CD4-positive, alpha-beta T cell treated with Interleukin-15 for 1 hour (primary cell): ENCODE results near the gene UBR1.

Source experiments
- DNase-seq: peaks from one replicate; pipeline ENCODE4 v3.0.0-alpha.2; 2020

The UBR1 gene

GRCh38 chr15:43105077-43105736 is 631 bp downstream of the UBR1 start:
- peak; percentile 23 for DNase-seq

GRCh38 chr15:43104426-43104825 is 1.4 kb downstream of the UBR1 start:
- no peak for DNase-seq

GRCh38 chr15:43103907-43104306 is 1.9 kb downstream of the UBR1 start:
- no peak for DNase-seq

GRCh38 chr15:43102187-43102586 is 3.7 kb downstream of the UBR1 start:
- DNase-seq: no peak

- DNase-seq: no peak
Observed at GRCh38 chr15:43100971-43101370, 4.9 kb downstream of the UBR1 start.

- no peak for DNase-seq
Observed at GRCh38 chr15:43099105-43099845, 6.6 kb downstream of the UBR1 start.

GRCh38 chr15:43096411-43096810 is 9.4 kb downstream of the UBR1 start:
- no peak for DNase-seq

GRCh38 chr15:43095708-43096347 is 10.0 kb downstream of the UBR1 start:
- no peak for DNase-seq

- DNase-seq: no peak
Observed at GRCh38 chr15:43095243-43095642, 10.6 kb downstream of the UBR1 start.

- DNase-seq: no peak
Observed at GRCh38 chr15:43094416-43095030, 11.3 kb downstream of the UBR1 start.

GRCh38 chr15:43093026-43093425 is 12.8 kb downstream of the UBR1 start:
- no peak for DNase-seq

GRCh38 chr15:43091859-43092258 is 14.0 kb downstream of the UBR1 start:
- no peak for DNase-seq

GRCh38 chr15:43086551-43086950 is 19.3 kb downstream of the UBR1 start:
- DNase-seq: no peak

- DNase-seq: no peak
Observed at GRCh38 chr15:43085921-43086320, 19.9 kb downstream of the UBR1 start.

- no peak for DNase-seq
Observed at GRCh38 chr15:43082509-43082908, 23.3 kb downstream of the UBR1 start.

GRCh38 chr15:43081283-43081682 is 24.6 kb downstream of the UBR1 start:
- DNase-seq: no peak

GRCh38 chr15:43071451-43071850 is 34.4 kb downstream of the UBR1 start:
- DNase-seq: no peak

- no peak for DNase-seq
Observed at GRCh38 chr15:43070893-43071292, 34.9 kb downstream of the UBR1 start.

- no peak for DNase-seq
Observed at GRCh38 chr15:43070249-43070648, 35.6 kb downstream of the UBR1 start.

- no peak for DNase-seq
Observed at GRCh38 chr15:43067717-43068461, 37.9 kb downstream of the UBR1 start.

- DNase-seq: no peak
Observed at GRCh38 chr15:43056696-43057095, 49.1 kb downstream of the UBR1 start.

- no peak for DNase-seq
Observed at GRCh38 chr15:43052860-43053259, 53.0 kb downstream of the UBR1 start.

GRCh38 chr15:43048935-43049334 is 56.9 kb downstream of the UBR1 start:
- DNase-seq: no peak
